Inferior parietal cortex (tissue), 1 donor: ENCODE results near the gene CHI3L1.

ENCODE experiments used
- DNase-seq: peaks from one replicate; pipeline ENCODE4 v3.0.0-alpha.2; 2016; ENCODE audit errors: extremely low spot score

CHI3L1 gene

GRCh38 chr1:203168991-203169390, 17.5 kb downstream of the CHI3L1 start:
- no peak for DNase-seq

DNA sequence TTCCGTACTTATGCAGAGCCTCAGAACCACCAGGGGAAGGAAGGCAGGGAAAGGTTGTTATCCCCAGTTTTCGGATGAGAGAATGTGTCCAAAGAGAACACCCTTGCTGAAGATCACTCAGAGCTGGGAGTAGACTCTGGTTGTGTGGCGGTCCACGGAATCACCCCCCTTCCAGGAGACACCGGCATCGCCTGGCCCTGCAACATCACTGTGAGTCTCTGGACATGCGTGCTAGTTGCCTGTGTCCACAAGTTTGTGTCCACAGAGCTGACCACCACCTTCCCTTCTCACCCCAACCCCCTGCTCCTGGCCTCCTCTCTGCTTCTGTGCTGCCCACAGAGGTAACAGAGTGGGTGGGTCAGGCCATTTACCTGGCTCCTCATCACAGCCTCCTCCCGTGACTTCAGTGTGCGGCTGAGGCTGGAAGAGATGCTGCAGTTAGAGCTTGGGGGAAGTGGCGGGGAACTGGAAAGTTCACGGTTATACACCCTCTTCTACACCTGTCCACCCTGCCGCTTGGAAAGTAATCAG, 18.2 kb downstream of the CHI3L1 start:
- DNase-seq, result no peak

GRCh38 chr1:203167913-203168200, 18.6 kb downstream of the CHI3L1 start:
- no peak for DNase-seq

GRCh38 chr1:203167026-203167912, 19.2 kb downstream of the CHI3L1 start:
- no peak for DNase-seq

DNA sequence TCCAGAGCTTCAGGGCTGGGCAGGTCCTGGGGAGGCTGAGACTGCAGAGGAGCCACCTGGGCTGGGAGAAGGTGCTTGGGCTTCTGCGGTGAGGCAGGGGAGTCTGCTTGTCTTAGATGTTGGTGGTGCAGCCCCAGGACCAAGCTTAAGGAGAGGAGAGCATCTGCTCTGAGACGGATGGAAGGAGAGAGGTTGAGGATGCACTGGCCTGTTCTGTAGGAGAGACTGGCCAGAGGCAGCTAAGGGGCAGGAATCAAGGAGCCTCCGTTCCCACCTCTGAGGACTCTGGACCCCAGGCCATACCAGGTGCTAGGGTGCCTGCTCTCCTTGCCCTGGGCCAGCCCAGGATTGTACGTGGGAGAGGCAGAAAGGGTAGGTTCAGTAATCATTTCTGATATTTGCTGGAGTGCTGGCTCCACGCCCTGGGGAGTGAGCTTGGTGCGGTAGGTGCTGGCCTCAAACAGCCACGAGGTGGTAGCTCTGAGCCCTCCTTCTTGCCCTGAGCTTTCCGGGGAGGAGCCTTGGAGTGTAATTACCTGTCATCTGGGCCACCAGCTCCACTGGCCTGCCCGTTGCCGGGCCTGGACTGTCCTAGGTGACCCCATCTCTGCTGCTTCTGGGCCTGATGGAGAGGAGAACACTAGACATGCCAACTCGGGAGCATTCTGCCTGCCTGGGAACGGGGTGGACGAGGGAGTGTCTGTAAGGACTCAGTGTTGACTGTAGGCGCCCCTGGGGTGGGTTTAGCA, 20.1 kb downstream of the CHI3L1 start:
- no peak for DNase-seq

- no peak for DNase-seq
Observed at GRCh38 chr1:203165800-203166161, 20.7 kb downstream of the CHI3L1 start.

- no peak for DNase-seq
Observed at GRCh38 chr1:203165101-203165799, 21.3 kb downstream of the CHI3L1 start.

GRCh38 chr1:203163891-203164635, 22.4 kb downstream of the CHI3L1 start:
- DNase-seq, result no peak

GRCh38 chr1:203162403-203162802, 24.1 kb downstream of the CHI3L1 start:
- no peak for DNase-seq

GRCh38 chr1:203161703-203162102, 24.8 kb downstream of the CHI3L1 start:
- no peak for DNase-seq

DNA sequence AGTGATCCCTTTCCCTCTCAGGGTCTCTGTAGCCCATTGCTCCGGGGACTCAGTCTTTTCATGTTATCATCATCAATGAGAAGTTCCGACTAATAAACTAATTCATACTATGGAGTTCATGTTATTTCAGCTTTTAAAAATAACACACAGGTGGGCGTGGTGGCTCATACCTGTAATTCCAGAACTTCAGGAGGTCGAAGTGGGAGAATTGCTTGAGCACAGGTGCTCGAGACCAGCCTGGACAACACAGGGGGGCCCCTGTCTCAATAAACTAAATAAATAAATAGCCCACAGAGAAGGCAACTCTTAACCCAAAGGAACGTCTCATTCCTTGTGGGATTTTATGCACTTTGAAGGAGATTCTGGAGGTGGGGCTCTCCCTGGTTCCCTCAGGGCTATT, 25.3 kb downstream of the CHI3L1 start:
- DNase-seq, result no peak

DNA sequence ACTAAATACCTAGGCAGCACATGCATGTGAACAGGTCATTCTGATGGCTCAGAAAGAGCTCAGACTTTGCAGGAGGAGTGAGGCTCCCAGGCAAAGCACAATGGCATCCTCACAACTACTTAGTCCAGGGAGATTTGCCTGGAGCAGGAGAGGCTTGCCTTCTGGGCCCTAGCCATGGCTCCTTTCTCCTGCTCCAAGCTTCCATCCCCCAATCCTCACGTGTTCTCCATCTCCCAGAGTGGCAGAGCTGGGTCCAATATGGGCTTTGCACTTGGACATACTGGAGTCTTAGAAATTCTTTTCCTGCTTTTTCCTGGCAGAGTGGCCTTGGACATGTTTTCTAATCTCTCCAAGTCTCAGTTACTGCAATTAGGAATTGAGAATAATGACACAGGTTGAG, 26.7 kb downstream of the CHI3L1 start:
- no peak for DNase-seq

DNA sequence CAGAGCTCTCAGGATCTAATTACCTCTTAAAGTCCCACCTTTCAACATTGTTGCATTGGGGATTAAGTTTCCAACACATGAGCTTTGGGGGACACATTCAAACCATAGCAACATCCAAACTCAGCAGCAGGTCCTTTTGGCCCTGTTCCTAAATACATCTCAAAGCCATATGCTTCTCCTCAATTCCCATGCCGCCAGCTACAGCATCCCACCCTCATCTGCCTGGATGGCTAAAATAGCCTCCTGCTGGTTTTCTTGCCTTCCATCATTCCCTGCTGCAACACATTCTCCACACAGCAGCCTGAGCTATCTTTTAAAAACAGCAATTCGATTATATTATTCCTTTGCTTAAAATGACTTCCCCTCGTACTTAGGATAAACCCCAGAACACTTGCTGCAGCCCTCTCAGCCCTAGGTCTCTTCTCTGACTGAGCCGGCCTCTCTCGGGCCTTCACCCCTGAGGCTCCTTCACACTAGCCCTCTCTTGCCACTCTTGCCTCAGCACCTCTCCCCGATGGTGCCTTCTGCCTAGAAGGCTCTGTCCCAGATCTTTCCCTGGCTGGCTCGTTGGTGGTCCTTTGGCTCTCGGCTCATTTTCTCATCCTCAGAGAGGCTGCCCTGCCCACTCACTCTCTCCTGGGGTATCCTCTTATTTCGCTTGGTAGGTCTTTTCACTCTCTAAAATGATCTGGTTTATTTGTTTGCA, 27.4 kb downstream of the CHI3L1 start:
- no peak for DNase-seq

DNA sequence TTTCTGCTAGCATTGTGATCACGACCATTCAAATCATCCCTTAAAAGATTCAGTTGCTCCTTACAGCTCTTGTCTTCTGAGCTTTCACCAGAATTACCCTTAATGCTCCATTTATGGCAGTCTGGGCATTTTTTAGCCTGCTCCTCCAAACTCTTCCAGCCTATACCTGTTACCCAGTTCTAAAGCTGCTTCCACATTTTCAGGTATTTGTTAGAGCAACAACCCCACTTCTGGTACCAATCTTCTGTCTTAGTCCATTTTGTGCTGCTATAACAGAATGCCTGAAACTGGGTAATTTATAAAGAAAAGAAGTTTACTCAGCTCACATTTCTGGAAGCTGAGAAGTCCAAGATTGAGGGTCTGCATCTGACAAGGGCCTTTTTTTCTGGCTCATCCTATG, 28.1 kb downstream of the CHI3L1 start:
- no peak for DNase-seq

DNA sequence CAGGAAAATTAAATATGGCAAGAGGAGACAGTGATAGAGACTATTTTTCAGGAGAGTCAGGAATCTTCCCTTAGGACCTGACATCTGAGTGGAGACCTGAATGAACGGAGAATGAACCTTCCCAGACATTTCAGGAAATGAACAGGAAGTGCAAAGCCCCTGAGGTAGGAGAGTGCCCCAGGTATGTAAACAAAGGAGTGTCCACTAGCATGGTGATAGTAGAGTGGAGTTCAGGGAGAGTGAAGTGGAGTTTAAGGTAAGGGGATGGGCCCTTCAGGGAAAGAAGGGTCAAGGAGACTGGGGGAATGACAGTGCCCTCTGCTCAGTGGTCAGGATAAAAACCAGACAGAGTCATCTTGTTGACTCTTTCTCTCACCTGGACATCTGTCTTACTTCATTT, 30.2 kb downstream of the CHI3L1 start:
- no peak for DNase-seq

DNA sequence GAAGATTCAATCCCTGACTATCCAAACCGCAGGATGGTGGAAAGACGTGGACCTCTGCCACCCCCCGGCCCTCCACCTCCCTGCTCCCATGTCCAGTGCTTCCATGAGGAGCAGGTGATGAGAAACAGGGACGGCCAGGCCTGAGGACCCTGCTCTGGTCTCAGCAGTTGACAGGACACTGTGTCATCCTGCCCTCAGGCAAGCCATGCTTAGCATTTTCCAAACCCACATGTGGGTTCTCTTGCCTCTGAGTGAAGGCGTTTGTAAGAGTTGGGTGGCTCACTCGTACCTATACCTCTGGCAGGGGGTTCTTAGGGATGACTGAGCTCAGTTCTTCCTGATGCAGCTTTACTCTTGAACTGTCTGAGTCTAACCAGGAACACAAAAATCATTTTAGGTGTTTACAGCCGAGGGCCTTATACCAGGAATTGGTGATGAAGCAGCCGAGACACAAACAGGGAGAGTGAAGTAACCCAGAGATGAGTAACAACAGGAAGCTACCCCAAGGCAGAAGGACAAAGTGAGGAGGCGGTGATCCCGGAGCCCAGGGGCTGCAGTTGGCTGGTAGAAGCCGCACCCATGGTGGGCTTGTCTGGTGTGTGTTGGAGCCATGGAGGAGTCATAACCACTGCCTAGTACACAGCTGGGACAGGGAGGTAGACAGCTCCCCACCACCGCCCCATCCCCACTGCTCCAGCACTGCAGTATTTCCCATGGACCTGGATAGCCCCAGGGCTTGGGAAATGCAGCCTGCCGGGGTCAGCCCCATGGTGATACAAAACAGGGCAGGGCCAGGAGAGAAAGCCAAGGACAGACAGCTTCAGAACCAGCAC, 32.3 kb downstream of the CHI3L1 start:
- no peak for DNase-seq

GRCh38 chr1:203153051-203153988, 33.2 kb downstream of the CHI3L1 start:
- DNase-seq, result no peak

- DNase-seq, result no peak
Observed at GRCh38 chr1:203152158-203153034, 34.1 kb downstream of the CHI3L1 start.
